Colonic mucosa (tissue), 4 donors: Measurements from ENCODE around the gene KLF1. TPM values are rescaled to one million over a fixed set of nuclear protein-coding genes. Genes with fewer than 3 reads are reported as not detected.
"Not testable (repeated sequence)": the region's sequence is repeated elsewhere in the genome, so short reads cannot be mapped to it uniquely, and the experiment has no call there.

ENCODE experiments used
- DNase-seq: peaks from one replicate; pipeline ENCODE4 v3.0.0-alpha.2; 2020
- H3K27ac ChIP-seq: fragments of 200-600 bp; one replicate; pipeline ENCODE4 v1.8.0; 2021
- H3K27me3 ChIP-seq: fragments of 200-600 bp; one replicate; pipeline ENCODE4 v1.8.0; 2021
- H3K36me3 ChIP-seq: fragments of 200-600 bp; one replicate; pipeline ENCODE4 v1.8.0; 2021
- H3K4me1 ChIP-seq: fragments of 200-600 bp; one replicate; pipeline ENCODE4 v1.8.0; 2021; ENCODE audit warnings: mild to moderate bottlenecking
- H3K4me3 ChIP-seq: fragments of 200-600 bp; one replicate; pipeline ENCODE4 v1.8.0; 2021
- H3K9ac ChIP-seq, 2 donors: one replicate each; pipeline ENCODE4 v1.7.0; 2013; ENCODE audit warnings: control low read depth in 2 of 2, low read depth in 2 of 2, low read length in 2 of 2
- H3K9me3 ChIP-seq: fragments of 200-600 bp; one replicate; pipeline ENCODE4 v1.8.0; 2021
- intact Hi-C: fragments of 100-400 bp; cut with DNase I; formaldehyde crosslinking; loops from one replicate; pipeline ENCODE4 v1.14.1; 2022
- total RNA-seq, 2 donors: library from RNA; stranded (reverse); fragmentation: NEBNext Ultra II Directional in 1 of 2; extraction: Animal tissue kit (Norgen Biotek cat#: 25700) in 1 of 2; gene quantifications; one replicate each; pipeline ENCODE4 v1.2.1, GENCODE V29; 2021
- TF ChIP-seq, protein P1 (sequence below): fragments of 200-600 bp; IDR thresholded peaks from one replicate; pipeline ENCODE4 v1.8.0; 2022; ENCODE audit warnings: antibody characterized with exemption, mild to moderate bottlenecking
- donor health status: healthy.
- donor health status: DM: no; HTN: no; CAD: no.
- donor health status: DM: no; HTN: no; CAD: no.

Gene KLF1
- total RNA-seq, 2 donors from 2014 or later: 0.25 TPM; not detected in 1

DNA sequence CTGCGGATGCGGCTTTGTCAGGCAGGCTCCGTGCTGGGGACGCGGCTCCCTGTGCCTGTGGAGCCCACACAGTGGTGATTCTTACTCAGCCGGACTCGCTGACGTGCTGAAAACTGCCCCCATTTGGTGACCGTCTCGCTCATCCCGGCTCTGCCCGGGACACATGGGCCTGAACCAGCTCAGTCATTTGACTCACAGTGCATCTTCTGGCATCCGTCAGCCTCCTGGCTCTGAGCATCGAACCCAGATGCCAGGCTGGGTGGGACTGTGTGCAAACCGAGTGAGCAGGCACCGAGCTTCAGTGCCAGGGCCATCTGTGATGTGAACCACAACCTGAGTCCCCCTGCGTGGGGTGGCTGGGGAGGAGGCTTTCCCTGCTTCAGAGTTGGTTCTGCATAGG is 9.5 kb upstream of the KLF1 start:
- TF ChIP-seq, protein P1, sequence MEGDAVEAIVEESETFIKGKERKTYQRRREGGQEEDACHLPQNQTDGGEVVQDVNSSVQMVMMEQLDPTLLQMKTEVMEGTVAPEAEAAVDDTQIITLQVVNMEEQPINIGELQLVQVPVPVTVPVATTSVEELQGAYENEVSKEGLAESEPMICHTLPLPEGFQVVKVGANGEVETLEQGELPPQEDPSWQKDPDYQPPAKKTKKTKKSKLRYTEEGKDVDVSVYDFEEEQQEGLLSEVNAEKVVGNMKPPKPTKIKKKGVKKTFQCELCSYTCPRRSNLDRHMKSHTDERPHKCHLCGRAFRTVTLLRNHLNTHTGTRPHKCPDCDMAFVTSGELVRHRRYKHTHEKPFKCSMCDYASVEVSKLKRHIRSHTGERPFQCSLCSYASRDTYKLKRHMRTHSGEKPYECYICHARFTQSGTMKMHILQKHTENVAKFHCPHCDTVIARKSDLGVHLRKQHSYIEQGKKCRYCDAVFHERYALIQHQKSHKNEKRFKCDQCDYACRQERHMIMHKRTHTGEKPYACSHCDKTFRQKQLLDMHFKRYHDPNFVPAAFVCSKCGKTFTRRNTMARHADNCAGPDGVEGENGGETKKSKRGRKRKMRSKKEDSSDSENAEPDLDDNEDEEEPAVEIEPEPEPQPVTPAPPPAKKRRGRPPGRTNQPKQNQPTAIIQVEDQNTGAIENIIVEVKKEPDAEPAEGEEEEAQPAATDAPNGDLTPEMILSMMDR: no peak
- no peak for DNase-seq
- no peak overlapping the region for H3K9ac ChIP-seq
- no peaks in the 10 kb centered on the region for H3K9me3 ChIP-seq
- H3K27ac ChIP-seq: no peak overlapping the region
- H3K36me3 ChIP-seq: no peaks in the 10 kb centered on the region
- intact Hi-C loops: no loop called here
- H3K4me3 ChIP-seq: no peak overlapping the region
- peaks cover 6% of the 10 kb centered on the region for H3K4me1 ChIP-seq
- H3K27me3 ChIP-seq: no peaks in the 10 kb centered on the region

DNA sequence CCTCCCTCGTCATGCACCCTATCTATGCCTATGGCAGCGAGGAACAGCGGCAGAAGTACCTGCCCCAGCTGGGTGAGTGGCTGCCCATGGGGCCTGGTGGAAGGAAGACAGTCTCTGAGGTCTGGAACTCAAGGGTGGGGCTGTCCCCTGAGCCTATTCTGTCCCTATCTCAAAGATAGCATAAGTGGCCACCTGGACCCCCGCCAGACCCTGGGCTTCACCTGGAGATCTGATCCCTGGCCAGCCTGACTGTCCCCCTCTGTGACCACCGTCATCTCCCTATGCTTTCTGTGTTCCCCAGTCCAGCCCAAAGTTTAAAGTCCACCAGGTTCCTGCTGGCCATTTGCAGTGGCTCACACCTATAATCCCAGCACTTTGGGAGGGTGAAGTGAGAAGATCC is 6.6 kb upstream of the KLF1 start:
- no peak overlapping the region for H3K4me3 ChIP-seq
- no peak for DNase-seq
- intact Hi-C loops: no loop called here
- H3K4me1 ChIP-seq: peaks cover 6% of the 10 kb centered on the region
- TF ChIP-seq, protein P1: no peak
- H3K27me3 ChIP-seq: no peaks in the 10 kb centered on the region
- no peaks in the 10 kb centered on the region for H3K9me3 ChIP-seq
- H3K36me3 ChIP-seq: no peaks in the 10 kb centered on the region
- no peak overlapping the region for H3K9ac ChIP-seq
- H3K27ac ChIP-seq: no peak overlapping the region

DNA sequence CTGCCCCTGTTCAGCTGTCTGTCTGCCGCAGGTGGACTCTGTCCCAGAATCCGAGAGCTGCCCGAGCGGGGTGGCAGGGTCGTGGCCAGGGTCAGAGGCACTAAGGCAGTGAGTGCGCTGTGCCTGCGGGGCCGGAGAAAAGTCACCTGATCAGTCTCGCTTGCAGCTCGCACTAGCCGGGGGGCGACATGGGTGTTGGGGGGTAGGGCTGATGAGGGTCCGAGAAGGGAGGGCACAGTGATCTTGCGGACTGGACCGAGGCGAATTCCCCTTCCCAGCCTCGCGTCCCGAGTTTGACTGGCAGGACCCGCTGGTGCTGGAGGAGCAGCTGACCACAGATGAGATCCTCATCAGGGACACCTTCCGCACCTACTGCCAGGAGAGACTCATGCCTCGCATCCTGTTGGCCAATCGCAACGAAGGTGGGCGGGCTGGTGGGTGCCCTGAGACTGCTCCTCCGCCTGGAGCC is 4.6 kb upstream of the KLF1 start:
- peaks cover 6% of the 10 kb centered on the region for H3K4me1 ChIP-seq
- intact Hi-C loops: no loop called here
- H3K4me3 ChIP-seq: peak overlapping the region; percentile 93
- no peak overlapping the region for H3K27ac ChIP-seq
- H3K36me3 ChIP-seq: no peaks in the 10 kb centered on the region
- H3K9me3 ChIP-seq: no peaks in the 10 kb centered on the region
- TF ChIP-seq, protein P1: no peak
- no peak for DNase-seq
- no peaks in the 10 kb centered on the region for H3K27me3 ChIP-seq
- peak overlapping the region; percentile 77 to 79 for H3K9ac ChIP-seq

- DNase-seq: peak; percentile 98
- intact Hi-C loops: no loop called here
- TF ChIP-seq, protein P1: no peak
Measured at GRCh38 chr19:12890787-12891552, 4.0 kb upstream of the KLF1 start, which contains the start of gene GCDH. GCDH (plus strand) TSS chr19:12891160; CDS start chr19:12891305, 145 bp downstream.

GRCh38 chr19:12890299-12890786 is 3.3 kb upstream of the KLF1 start:
- H3K4me1 ChIP-seq, H3K4me3 ChIP-seq, DNase-seq, H3K36me3 ChIP-seq, H3K27ac ChIP-seq, intact Hi-C loops, H3K27me3 ChIP-seq, H3K9me3 ChIP-seq: not testable (repeated sequence)
- H3K9ac ChIP-seq: peak overlapping the region; percentile 7 to 79

More at GRCh38 chr19:12890787-12891552, 4.0 kb upstream of the KLF1 start, which contains the start of gene GCDH:
- no peaks in the 10 kb centered on the region for H3K9me3 ChIP-seq
- peaks cover 6% of the 10 kb centered on the region for H3K4me1 ChIP-seq
- no peaks in the 10 kb centered on the region for H3K36me3 ChIP-seq
- peak within 1 kb of the TSS; percentile 77 to 79 for H3K9ac ChIP-seq
- no peak within 1 kb of the TSS for H3K27ac ChIP-seq
- peak within 1 kb of the TSS; percentile 93 for H3K4me3 ChIP-seq
- H3K27me3 ChIP-seq: no peaks in the 10 kb centered on the region
